ENCODE data around the gene SRM. TPM values are rescaled to one million over a fixed set of nuclear protein-coding genes. Genes with fewer than 3 reads are reported as not detected.
"Not testable (repeated sequence)": the region's sequence is repeated elsewhere in the genome, so short reads cannot be mapped to it uniquely, and the experiment has no call there.

SRM gene
- total RNA-seq, 2 donors from 2014 or later, result 106 to 107 TPM

DNA sequence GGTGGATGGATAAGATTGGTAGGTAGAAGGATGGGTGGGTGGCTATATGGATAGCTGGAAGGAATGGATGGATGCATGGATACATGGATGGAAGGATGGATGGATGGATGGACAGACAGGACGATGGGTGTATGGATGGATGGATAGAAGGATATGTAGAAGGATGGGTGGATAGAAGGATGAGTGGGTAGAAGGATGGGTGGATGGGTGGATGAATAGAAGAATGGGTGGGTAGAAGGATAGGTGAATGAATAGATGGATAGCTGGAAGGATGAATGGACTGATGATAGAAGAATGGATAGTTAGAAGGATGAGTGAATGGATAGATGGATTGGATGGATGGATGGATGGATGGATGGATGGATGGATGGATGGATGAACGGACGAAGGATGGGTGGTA, 17.8 kb downstream of the SRM start:
- no peaks in the 10 kb centered on the region for H3K36me3 Mint-ChIP-seq (ENCODE audit: low read depth)
- peaks cover 2% of the 10 kb centered on the region for H3K4me1 Mint-ChIP-seq
- H3K36me3 ChIP-seq (ENCODE audit: control insufficient read depth, insufficient read depth, low read length), result no peaks in the 10 kb centered on the region
- DNase-seq, result no peak
- H3K4me1 ChIP-seq (ENCODE audit: control insufficient read depth, insufficient read depth, low read length), result no peaks in the 10 kb centered on the region
- H3K27ac ChIP-seq (ENCODE audit: low read depth, low read length), result no peak overlapping the region
- H3K4me3 ChIP-seq (ENCODE audit: low read length), result no peak overlapping the region
- peaks cover 15% of the 10 kb centered on the region for H3K27me3 ChIP-seq (ENCODE audit: control insufficient read depth, insufficient read depth, low read length, poor library complexity, severe bottlenecking)
- no peaks in the 10 kb centered on the region for H3K9me3 ChIP-seq (ENCODE audit: control insufficient read depth, low read length)
- no peak overlapping the region for H3K27ac Mint-ChIP-seq
- H3K27me3 Mint-ChIP-seq (ENCODE audit: insufficient read depth), result no peaks in the 10 kb centered on the region
- no peak overlapping the region for H3K4me3 Mint-ChIP-seq
- no peaks in the 10 kb centered on the region for H3K9me3 Mint-ChIP-seq
- 81 to 86% methylated on average over 3 of the region's 3 CpGs for WGBS, 2 experiments (ENCODE audit: insufficient coverage in 1 of 2, insufficient read length in 1 of 2)
- H3K9ac ChIP-seq (ENCODE audit: extremely low read depth, low read length, poor library complexity, severe bottlenecking), result no peak overlapping the region
- TF ChIP-seq, protein P1, sequence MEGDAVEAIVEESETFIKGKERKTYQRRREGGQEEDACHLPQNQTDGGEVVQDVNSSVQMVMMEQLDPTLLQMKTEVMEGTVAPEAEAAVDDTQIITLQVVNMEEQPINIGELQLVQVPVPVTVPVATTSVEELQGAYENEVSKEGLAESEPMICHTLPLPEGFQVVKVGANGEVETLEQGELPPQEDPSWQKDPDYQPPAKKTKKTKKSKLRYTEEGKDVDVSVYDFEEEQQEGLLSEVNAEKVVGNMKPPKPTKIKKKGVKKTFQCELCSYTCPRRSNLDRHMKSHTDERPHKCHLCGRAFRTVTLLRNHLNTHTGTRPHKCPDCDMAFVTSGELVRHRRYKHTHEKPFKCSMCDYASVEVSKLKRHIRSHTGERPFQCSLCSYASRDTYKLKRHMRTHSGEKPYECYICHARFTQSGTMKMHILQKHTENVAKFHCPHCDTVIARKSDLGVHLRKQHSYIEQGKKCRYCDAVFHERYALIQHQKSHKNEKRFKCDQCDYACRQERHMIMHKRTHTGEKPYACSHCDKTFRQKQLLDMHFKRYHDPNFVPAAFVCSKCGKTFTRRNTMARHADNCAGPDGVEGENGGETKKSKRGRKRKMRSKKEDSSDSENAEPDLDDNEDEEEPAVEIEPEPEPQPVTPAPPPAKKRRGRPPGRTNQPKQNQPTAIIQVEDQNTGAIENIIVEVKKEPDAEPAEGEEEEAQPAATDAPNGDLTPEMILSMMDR (conservative IDR thresholded peaks at IDR 0.05), result no peak

DNA sequence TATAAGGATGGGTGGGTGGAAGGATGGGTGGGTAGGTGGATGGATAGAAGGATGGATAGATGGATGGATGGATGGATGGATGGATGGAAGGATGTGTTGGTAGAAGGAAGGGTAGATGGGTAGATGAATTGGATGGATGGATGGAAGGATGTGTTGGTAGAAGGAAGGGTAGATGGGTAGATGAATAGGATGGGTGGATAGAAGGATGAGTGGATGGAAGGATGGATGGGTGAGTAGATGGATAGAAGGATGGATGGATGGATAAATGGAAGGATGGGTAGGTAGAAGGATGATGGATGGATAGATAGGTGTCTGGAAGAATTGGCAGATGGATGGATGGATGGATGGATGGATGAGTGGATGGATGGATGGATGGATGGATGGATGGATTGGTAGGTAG, 18.8 kb downstream of the SRM start:
- DNase-seq, result no peak
- TF ChIP-seq, protein P1 (conservative IDR thresholded peaks at IDR 0.05), result no peak
- Histone ChIP-seq H3K4me3 (ENCODE audit: low read length) (no peak overlapping the region), H3K27ac (ENCODE audit: low read depth, low read length) (no peak overlapping the region), H3K4me1 (ENCODE audit: control insufficient read depth, insufficient read depth, low read length) (no peaks in the 10 kb centered on the region), H3K27me3 (ENCODE audit: control insufficient read depth, insufficient read depth, low read length, poor library complexity, severe bottlenecking) (peaks cover 15% of the 10 kb centered on the region), H3K36me3 (ENCODE audit: control insufficient read depth, insufficient read depth, low read length) (no peaks in the 10 kb centered on the region), H3K9me3 (ENCODE audit: control insufficient read depth, low read length) (no peaks in the 10 kb centered on the region), H3K9ac (ENCODE audit: extremely low read depth, low read length, poor library complexity, severe bottlenecking) (no peak overlapping the region)
- Mint-ChIP-seq H3K4me3 (no peak overlapping the region), H3K27ac (no peak overlapping the region), H3K27me3 (ENCODE audit: insufficient read depth) (no peaks in the 10 kb centered on the region), H3K4me1 (peaks cover 2% of the 10 kb centered on the region), H3K36me3 (ENCODE audit: low read depth) (no peaks in the 10 kb centered on the region), H3K9me3 (no peaks in the 10 kb centered on the region)

DNA sequence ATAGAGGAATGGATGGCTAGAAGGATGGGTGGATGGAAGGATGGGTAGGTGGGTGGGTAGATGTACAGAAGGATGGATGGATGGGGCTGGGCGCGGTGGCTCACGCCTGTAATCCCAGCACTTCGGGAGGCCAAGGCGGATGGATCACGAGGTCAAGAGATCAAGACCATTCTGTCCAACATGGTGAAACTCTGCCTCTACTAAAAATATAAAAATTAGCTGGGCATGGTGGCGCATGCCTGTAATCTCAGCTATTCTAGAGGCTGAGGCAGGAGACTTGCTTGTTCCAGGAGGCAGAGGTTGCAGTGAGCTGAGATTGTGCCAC, 19.8 kb downstream of the SRM start:
- DNase-seq; H3K27me3 Mint-ChIP-seq (ENCODE audit: insufficient read depth); H3K9me3 ChIP-seq (ENCODE audit: control insufficient read depth, low read length); H3K9me3 Mint-ChIP-seq; H3K27ac Mint-ChIP-seq; H3K4me1 Mint-ChIP-seq; H3K4me3 Mint-ChIP-seq; H3K36me3 ChIP-seq (ENCODE audit: control insufficient read depth, insufficient read depth, low read length); H3K4me1 ChIP-seq (ENCODE audit: control insufficient read depth, insufficient read depth, low read length); H3K36me3 Mint-ChIP-seq (ENCODE audit: low read depth); H3K4me3 ChIP-seq (ENCODE audit: low read length); H3K9ac ChIP-seq (ENCODE audit: extremely low read depth, low read length, poor library complexity, severe bottlenecking); H3K27ac ChIP-seq (ENCODE audit: low read depth, low read length): not testable (repeated sequence)
- WGBS, 2 experiments (ENCODE audit: insufficient coverage in 1 of 2, insufficient read length in 1 of 2), result 89 to 94% methylated on average over 7 of the region's 7 CpGs
- peaks cover 15% of the 10 kb centered on the region for H3K27me3 ChIP-seq (ENCODE audit: control insufficient read depth, insufficient read depth, low read length, poor library complexity, severe bottlenecking)

DNA sequence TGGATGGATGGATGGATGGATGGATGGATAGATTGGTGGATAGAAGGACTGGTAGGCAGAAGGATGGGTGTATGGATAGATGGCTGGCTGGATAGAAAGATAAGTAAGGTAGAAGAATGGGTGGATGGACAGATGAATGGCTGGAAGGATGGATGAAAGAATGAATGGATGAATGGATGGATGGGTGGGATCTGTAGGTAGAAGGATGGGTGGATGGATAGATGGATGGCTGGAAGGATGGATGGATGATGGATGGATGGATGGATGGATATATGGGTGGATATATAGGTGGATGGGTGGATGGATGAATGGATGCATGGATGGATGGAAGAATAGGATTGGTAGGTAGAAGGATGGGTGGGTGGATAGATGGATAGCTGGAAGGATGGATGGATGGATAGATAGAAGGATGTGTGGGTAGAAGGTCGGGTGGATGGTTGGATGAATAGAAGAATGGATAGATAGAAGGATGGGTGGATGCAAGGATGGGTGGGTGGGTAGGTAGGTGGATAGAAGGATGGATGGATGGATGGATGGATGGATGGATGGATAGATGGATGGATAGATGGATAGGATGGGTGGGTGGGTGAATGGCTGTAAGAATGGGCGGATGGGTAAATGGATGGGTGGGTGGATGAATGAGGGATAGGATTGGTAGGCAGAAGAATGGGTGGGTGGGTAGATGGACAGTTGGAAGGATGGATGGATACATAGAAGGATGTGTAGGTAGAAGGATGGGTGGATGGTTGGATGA, 20.3 kb downstream of the SRM start:
- Mint-ChIP-seq H3K9me3 (no peaks in the 10 kb centered on the region), H3K27ac (no peak overlapping the region), H3K4me3 (no peak overlapping the region), H3K27me3 (ENCODE audit: insufficient read depth) (no peaks in the 10 kb centered on the region), H3K36me3 (ENCODE audit: low read depth) (no peaks in the 10 kb centered on the region), H3K4me1 (no peaks in the 10 kb centered on the region)
- 60 to 78% methylated on average over 2 of the region's 2 CpGs for WGBS, 2 experiments (ENCODE audit: insufficient coverage in 1 of 2, insufficient read length in 1 of 2)
- Histone ChIP-seq H3K4me3 (ENCODE audit: low read length) (no peak overlapping the region), H3K27ac (ENCODE audit: low read depth, low read length) (no peak overlapping the region), H3K4me1 (ENCODE audit: control insufficient read depth, insufficient read depth, low read length) (no peaks in the 10 kb centered on the region), H3K36me3 (ENCODE audit: control insufficient read depth, insufficient read depth, low read length) (no peaks in the 10 kb centered on the region), H3K27me3 (ENCODE audit: control insufficient read depth, insufficient read depth, low read length, poor library complexity, severe bottlenecking) (peaks cover 15% of the 10 kb centered on the region), H3K9ac (ENCODE audit: extremely low read depth, low read length, poor library complexity, severe bottlenecking) (no peak overlapping the region), H3K9me3 (ENCODE audit: control insufficient read depth, low read length) (no peaks in the 10 kb centered on the region)
- TF ChIP-seq, protein P1 (conservative IDR thresholded peaks at IDR 0.05), result no peak
- DNase-seq, result no peak

All from endodermal cell (in vitro differentiated cells).